ENCODE results near the gene TMEM131L.

The TMEM131L gene

DNA sequence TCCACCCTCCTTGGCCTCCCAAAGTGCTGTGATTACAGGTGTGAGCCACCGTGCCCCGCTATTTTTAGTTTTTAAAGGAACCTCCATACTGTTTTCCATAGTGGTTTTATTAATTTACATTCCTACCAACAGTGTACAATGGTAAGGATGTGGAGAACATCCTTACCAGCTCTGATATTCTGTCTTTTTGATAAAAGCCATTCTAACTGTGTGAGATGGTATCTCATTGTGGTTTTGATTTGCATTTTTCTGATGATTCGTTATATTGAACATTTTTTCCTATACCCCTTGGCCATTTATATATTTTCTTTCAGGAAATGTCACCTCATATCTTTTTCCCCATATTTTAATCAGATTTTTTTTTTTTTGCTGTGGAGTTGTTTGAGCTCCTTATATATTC, 203.7 kb downstream of the TMEM131L start:
- DNase-seq = no peak

DNA sequence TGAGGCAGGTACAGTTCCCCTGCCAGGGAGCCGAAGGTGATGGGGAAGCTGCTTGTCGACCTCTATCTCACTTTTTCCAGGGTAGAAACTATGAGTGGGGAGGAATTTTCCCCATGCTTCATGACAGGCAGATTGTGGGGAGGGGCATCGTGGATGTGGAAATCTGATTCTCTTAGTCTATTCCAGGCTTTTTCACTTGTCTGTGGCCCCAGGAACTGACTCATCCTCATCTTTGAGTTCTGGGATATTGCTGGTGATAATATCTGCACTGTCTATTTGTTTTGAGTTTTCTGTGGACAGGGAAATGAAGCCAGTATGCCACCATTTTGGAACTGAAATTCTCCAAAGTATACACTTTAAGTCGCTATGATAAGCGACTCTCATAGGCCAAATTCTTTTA, 210.3 kb downstream of the TMEM131L start:
- no peak for DNase-seq

DNA sequence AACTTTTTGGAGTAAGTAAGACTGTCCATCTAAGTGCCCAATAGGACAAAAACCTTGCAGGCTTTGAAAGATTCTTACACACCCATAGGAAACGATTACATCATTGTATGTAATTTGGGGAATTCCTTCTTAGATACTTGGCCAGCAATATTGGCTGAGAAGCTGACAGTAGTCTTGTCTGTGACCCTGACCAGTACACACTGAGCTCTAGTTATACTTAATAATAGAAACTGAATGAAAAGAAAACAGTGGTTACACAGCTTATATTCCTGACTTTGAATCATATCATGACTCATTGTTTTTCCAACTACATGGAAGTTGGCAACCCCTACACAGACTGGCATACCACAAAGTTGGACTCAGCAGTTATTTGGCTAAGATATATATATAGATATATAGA, 210.8 kb downstream of the TMEM131L start:
- no peak for DNase-seq

DNA sequence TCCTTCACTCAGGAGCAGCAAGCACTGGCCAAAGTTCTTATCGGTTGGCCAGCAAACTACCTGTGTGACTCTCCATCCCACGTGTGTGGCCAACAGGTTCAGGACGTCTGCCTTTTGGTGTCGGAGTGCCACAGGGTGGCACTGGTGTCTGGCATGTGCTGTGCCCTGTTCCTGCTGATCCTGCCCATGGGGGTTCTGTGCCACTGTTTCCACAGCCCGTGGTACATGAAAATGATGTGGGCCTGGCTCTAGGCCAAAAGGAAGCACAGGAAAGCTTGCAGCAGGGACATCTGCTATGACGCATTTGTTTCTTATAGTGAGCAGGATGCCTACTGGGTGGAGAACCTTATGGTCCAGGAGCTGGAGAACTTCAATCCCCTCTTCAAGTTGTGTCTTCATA, 213.3 kb downstream of the TMEM131L start:
- DNase-seq = no peak

DNA sequence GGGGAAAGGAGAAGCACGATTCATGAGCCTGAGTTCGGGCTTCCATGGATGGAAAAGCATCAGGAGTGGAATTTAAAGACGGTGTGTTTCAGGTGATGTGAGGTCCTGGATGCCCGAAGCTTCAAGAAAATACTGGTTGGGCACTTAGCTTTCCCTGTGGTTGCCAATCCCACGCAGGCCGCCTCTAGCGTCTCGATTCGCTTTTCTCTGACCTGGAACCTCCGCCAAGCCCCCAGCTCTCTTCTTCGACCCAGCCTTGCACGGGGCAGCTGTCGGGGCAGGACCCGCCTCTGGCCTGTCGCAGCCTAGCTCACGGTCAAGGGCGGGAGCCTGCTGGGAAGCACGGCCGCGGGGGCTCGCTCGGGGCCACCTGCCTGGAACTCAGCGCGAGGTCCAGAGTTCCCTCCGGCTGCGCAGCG, 217.6 kb downstream of the TMEM131L start:
- DNase-seq = no peak

DNA sequence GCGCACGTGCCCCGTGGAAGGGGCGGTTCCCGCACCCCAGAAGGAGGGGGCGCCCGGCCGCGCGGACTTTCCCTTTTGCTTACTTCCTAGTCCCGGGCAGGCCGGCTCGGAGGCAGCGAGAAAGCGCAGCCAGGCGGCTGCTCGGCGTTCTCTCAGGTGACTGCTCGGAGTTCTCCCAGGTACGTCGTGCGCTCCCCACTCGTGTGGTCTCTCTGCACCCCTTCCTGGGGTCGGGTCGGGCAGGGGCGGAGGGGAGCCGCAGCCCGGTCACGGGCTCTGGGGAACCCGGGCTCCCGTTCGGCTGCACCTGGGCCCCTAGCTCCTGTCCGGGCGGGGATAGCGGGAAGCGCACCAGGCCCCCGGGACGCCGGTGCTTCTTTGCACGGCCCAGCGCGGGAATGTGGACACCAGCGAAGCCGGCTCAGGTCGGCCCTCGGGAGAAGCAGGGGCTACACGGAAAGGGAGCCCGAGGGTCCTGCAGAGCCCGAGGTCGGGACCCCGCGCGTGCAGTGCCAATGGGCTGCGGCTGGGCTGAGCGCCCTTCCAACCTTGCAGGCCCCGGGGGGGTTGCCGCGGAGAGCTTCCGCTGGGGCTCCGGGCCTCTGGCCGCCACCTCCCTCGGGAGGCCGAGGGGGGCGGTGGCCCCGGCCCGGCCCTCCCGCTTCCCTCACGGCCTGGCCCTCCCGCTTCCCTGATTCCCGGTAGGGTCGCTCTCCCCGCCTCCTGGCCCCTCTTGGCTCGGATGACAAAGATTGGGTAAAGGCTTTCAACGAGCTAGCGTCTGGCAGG, 218.2 kb downstream of the TMEM131L start, which contains the start of gene TLR2:
Gene TLR2, plus strand, starts transcription at position 99 of the 789 bp plus-strand sequence. CDS start 18,628 bp downstream, outside the sequence.
- peak in 1 of 2 experiments; percentile 3 for DNase-seq

DNA sequence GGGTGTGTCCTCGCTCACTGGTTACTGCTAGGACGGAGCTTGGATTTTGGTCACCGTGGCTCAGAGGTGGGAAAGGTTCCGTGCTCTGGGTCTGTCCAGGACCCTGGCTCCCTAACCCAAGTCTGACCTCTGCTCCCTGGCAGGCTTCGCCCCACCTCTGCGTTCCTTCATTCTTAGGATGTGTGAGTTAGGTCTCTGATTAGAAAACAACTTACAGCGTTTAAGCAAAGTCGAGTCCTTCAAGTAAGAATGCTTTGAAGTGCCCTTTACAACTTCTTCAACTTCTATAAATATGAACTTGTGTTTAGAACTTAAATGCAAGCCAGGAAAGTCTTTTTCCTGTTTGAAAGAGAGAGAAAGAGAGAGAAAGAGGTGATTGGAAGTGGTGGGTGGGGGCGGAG, 218.8 kb downstream of the TMEM131L start:
- DNase-seq = no peak
